ENCODE results near the gene ATIC. TPM values are rescaled to one million over a fixed set of nuclear protein-coding genes. Genes with fewer than 3 reads are reported as not detected.

ATIC gene
- total RNA-seq, 4 donors from 2014 or later = 20.5 to 57.6 (median 29.8) TPM

GRCh38 chr2:215363461-215364156 lies 51.8 kb downstream of the ATIC start:
- TF ChIP-seq POLR2A (IDR thresholded peaks at IDR 0.05) (no peak), CTCF (IDR thresholded peaks at IDR 0.05) (no peak)
- Histone ChIP-seq H3K4me1 (no peaks in the 10 kb centered on the region), H3K36me3 (no peaks in the 10 kb centered on the region), H3K27me3 (no peaks in the 10 kb centered on the region), H3K27ac (no peak overlapping the region), H3K4me3 (no peak overlapping the region), H3K9me3 (no peaks in the 10 kb centered on the region)
- intact Hi-C loops (cut with DNase I; ENCODE audit: low total_unique reads) = no loop called here
- DNase-seq = no peak

- H3K27ac ChIP-seq = no peak overlapping the region
- intact Hi-C loops (cut with DNase I; ENCODE audit: low total_unique reads) = no loop called here
- TF ChIP-seq POLR2A (IDR thresholded peaks at IDR 0.05) (no peak), CTCF (IDR thresholded peaks at IDR 0.05) (no peak)
- H3K27me3 ChIP-seq = no peaks in the 10 kb centered on the region
- H3K9me3 ChIP-seq = no peaks in the 10 kb centered on the region
- H3K4me3 ChIP-seq = no peak overlapping the region
- H3K4me1 ChIP-seq = no peaks in the 10 kb centered on the region
- no peak for DNase-seq
- H3K36me3 ChIP-seq = no peaks in the 10 kb centered on the region
Observed at GRCh38 chr2:215364157-215365155, 52.6 kb downstream of the ATIC start.

DNA sequence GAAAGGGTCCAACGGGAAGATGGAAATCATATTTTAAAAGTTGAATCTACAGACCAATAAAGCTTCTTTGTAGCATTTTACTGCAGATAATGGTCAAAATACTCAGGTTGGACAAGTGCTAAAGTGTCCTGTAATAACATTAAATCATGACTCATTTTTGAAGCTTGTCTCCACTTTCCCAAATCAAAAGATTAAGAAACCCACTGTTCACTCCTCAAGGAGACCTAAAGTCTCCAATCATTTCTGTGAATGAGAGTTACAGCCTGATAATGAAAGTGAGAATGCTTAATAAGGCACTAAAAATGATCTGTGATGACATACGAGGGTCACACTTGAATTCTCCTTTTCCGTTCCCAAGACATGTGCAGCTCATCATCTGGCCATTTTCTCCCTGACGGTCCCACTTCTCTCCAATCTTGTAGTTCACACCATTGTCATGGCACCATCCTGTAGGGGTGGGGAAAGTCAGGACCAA lies 53.4 kb downstream of the ATIC start:
- TF ChIP-seq CTCF (IDR thresholded peaks at IDR 0.05) = no peak
- no peak for TF ChIP-seq POLR2A (IDR thresholded peaks at IDR 0.05)
- H3K36me3 ChIP-seq = no peaks in the 10 kb centered on the region
- H3K27ac ChIP-seq = no peak overlapping the region

GRCh38 chr2:215366440-215367032 lies 54.7 kb downstream of the ATIC start:
- Histone ChIP-seq H3K4me3 (no peak overlapping the region), H3K4me1 (no peaks in the 10 kb centered on the region), H3K27ac (no peak overlapping the region), H3K27me3 (no peaks in the 10 kb centered on the region), H3K36me3 (no peaks in the 10 kb centered on the region), H3K9me3 (no peaks in the 10 kb centered on the region)
- intact Hi-C loops (cut with DNase I; ENCODE audit: low total_unique reads) = no loop called here
- no peak for DNase-seq
- no peak for TF ChIP-seq CTCF (IDR thresholded peaks at IDR 0.05)
- TF ChIP-seq POLR2A (IDR thresholded peaks at IDR 0.05) = no peak

More for the DNA sequence above, 53.4 kb downstream of the ATIC start:
- no peaks in the 10 kb centered on the region for H3K9me3 ChIP-seq
- H3K4me3 ChIP-seq = no peak overlapping the region
- H3K27me3 ChIP-seq = no peaks in the 10 kb centered on the region
- intact Hi-C loops (cut with DNase I; ENCODE audit: low total_unique reads) = no loop called here
- DNase-seq = no peak
- H3K4me1 ChIP-seq = no peaks in the 10 kb centered on the region

Measured in uterus (tissue), 4 donors.